Transverse colon (tissue), 4 donors: ENCODE results near the gene CACNA1G. TPM values are rescaled to one million over a fixed set of nuclear protein-coding genes. Genes with fewer than 3 reads are reported as not detected.

Experiments used
- DNase-seq: peaks from one replicate; pipeline ENCODE4 v3.0.0-alpha.2; 2019
- H3K27ac ChIP-seq, 4 donors: fragments of 200-600 bp; sonication (generic); 2 replicates each; pipeline ENCODE4 v1.5.1; 2016 to 2018; ENCODE audit warnings: inconsistent platforms in 4 of 4
- H3K27me3 ChIP-seq: fragments of 200-600 bp; sonication (generic); 2 replicates; pipeline ENCODE4 v1.5.1; 2017; ENCODE audit warnings: inconsistent platforms
- H3K36me3 ChIP-seq, 4 donors: fragments of 200-600 bp; sonication (generic); 2 replicates each; pipeline ENCODE4 v1.5.1; 2017 to 2019; ENCODE audit warnings: inconsistent platforms in 4 of 4
- H3K4me1 ChIP-seq, 4 donors: fragments of 200-600 bp; sonication (generic); 2 replicates each; pipeline ENCODE4 v1.5.1; 2017 to 2020; ENCODE audit warnings: inconsistent platforms in 4 of 4
- H3K4me3 ChIP-seq, 4 donors: fragments of 200-600 bp; sonication (generic); 1 replicate in 1 of 4; 2 replicates in 3 of 4; pipeline versions ENCODE4 v1.5.1 to v1.6.1; 2017 to 2019; ENCODE audit warnings: inconsistent platforms in 4 of 4
- H3K9me3 ChIP-seq, 2 donors: fragments of 200-600 bp; sonication (generic); 2 replicates each; pipeline ENCODE4 v1.5.1; 2017 to 2019; ENCODE audit warnings: inconsistent platforms in 2 of 2
- EP300 ChIP-seq: sonication (generic); formaldehyde crosslinking; IDR thresholded peaks from one replicate; pipeline ENCODE4 v1.6.1; 2017; ENCODE audit warnings: antibody characterized with exemption, low read depth
- POLR2A ChIP-seq: fragments of 450-650 bp; IDR thresholded peaks from one replicate; pipeline ENCODE4 v1.6.1; 2016; ENCODE audit warnings: antibody characterized with exemption, mild to moderate bottlenecking, moderate library complexity
- POLR2AphosphoS5 ChIP-seq, 3 donors: sonication (generic); formaldehyde crosslinking; IDR thresholded peaks; one replicate each; pipeline ENCODE4 v1.6.1; 2016; ENCODE audit warnings: antibody characterized with exemption in 3 of 3
- WGBS, 2 donors: methylation state at CpG; one replicate each; pipeline ENCODE4 v1.1.5; 2018; ENCODE audit warnings: low coverage in 1 of 2; 5-methylcytosine and 5-hydroxymethylcytosine counted together
- in situ Hi-C, 4 donors: fragments of 200-750 bp; cut with MboI; loops; one replicate each; pipeline versions ENCODE4 v1.15.0 to v1.15.1; 2017; ENCODE audit warnings: low sequenced_read_pairs in 3 of 4, low pct_ligation_motif_present in 1 of 4, low pct_unique_long_range_greater_than_20kb in 1 of 4
- intact Hi-C: fragments of 100-400 bp; cut with DNase I; formaldehyde crosslinking; loops from one replicate; pipeline ENCODE4 v1.15.1; 2023; ENCODE audit warnings: low total_unique reads
- total RNA-seq, 4 donors: library from RNA; depleted of rRNA; stranded (reverse); fragments of >200 nt; gene quantifications; one replicate each; pipeline ENCODE4 v1.1.0, GENCODE V29; 2016
- TF ChIP-seq, protein P1 (sequence below), 5 experiments: fragments of 200-600 bp in 3 of 5; fragments of 450-650 bp in 2 of 5; sonication (generic) in 3 of 5; IDR thresholded peaks; 1 replicate in 2 of 5; 2 replicates in 3 of 5; pipeline ENCODE4 v1.5.1; 2016 to 2017; ENCODE audit warnings: antibody characterized with exemption in 5 of 5, inconsistent platforms in 3 of 5, mild to moderate bottlenecking in 2 of 5, moderate library complexity in 1 of 5

Gene CACNA1G
- total RNA-seq, 4 donors from 2014 or later, result 0.14 TPM; not detected in 3

- 95 to 100% methylated on average over 1 to 19 of the region's 19 CpGs for WGBS, 2 donors
- in situ Hi-C loops (loop anchor here (10.0 to 25.0 kb wide), 7 partner anchors 65 to 413 kb away; partner anchors contain the start of gene WFIKKN2 (in 2 of the 4)), intact Hi-C loops (loop anchor here (5.0 to 10.0 kb wide), 3 partner anchors 65 to 293 kb away; no protein-coding TSS in a partner anchor)
- H3K4me3 ChIP-seq, result no peak overlapping the region
- H3K27ac ChIP-seq, result no peak overlapping the region
- H3K4me1 ChIP-seq, result peaks cover 11 to 26% (median 16%) of the 10 kb centered on the region in 4 donors
- H3K36me3 ChIP-seq, result no peaks in the 10 kb centered on the region
- no peak for DNase-seq
- no peaks in the 10 kb centered on the region for H3K9me3 ChIP-seq
- H3K27me3 ChIP-seq, result no peaks in the 10 kb centered on the region
- TF ChIP-seq, protein P1, sequence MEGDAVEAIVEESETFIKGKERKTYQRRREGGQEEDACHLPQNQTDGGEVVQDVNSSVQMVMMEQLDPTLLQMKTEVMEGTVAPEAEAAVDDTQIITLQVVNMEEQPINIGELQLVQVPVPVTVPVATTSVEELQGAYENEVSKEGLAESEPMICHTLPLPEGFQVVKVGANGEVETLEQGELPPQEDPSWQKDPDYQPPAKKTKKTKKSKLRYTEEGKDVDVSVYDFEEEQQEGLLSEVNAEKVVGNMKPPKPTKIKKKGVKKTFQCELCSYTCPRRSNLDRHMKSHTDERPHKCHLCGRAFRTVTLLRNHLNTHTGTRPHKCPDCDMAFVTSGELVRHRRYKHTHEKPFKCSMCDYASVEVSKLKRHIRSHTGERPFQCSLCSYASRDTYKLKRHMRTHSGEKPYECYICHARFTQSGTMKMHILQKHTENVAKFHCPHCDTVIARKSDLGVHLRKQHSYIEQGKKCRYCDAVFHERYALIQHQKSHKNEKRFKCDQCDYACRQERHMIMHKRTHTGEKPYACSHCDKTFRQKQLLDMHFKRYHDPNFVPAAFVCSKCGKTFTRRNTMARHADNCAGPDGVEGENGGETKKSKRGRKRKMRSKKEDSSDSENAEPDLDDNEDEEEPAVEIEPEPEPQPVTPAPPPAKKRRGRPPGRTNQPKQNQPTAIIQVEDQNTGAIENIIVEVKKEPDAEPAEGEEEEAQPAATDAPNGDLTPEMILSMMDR (IDR thresholded peaks at IDR 0.05), result no peak
- no peak for TF ChIP-seq POLR2A
- TF ChIP-seq EP300, result no peak
- no peak for TF ChIP-seq POLR2AphosphoS5 (IDR thresholded peaks at IDR 0.05)
Measured at GRCh38 chr17:50549256-50549941, 11.1 kb upstream of the CACNA1G start.

DNA sequence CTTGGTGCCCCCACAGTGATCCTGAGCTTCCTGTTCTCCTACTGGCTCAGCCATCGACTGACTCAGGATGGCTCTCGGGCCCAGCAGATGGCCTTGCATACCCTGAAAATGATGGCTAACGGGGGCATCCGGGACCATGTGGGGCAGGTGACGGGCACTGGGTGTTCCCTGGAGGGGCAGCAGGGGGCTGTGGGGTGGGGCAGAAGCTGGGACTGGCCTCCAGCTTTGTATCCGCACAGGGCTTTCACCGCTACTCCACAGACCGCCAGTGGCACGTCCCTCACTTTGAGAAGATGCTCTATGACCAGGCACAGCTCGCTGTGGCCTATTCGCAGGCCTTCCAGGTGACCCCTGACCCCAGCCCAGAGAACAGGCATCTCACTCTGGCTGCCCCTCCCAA is 10.5 kb upstream of the CACNA1G start:
- in situ Hi-C loops, result loop anchor here (10.0 to 25.0 kb wide), 8 partner anchors 65 to 412 kb away; partner anchors contain the start of genes WFIKKN2 (in 2 of the 4) and ABCC3 (in 1 of the 4)
- Histone ChIP-seq H3K9me3 (no peaks in the 10 kb centered on the region), H3K36me3 (no peaks in the 10 kb centered on the region), H3K4me1 (peaks cover 11 to 22% (median 16%) of the 10 kb centered on the region in 4 donors), H3K27me3 (no peaks in the 10 kb centered on the region), H3K27ac (no peak overlapping the region), H3K4me3 (no peak overlapping the region)
- intact Hi-C loops, result loop anchor here (5.0 to 10.0 kb wide), 4 partner anchors 65 to 292 kb away; no protein-coding TSS in a partner anchor
- DNase-seq, result no peak
- WGBS, 2 donors, result 95% methylated on average over 10 of the region's 11 CpGs; no CpG with 5 or more reads in 1 of the 2 donors
- no peak for TF ChIP-seq EP300
- no peak for TF ChIP-seq POLR2A
- TF ChIP-seq, protein P1 (IDR thresholded peaks at IDR 0.05), result no peak
- TF ChIP-seq POLR2AphosphoS5 (IDR thresholded peaks at IDR 0.05), result no peak

DNA sequence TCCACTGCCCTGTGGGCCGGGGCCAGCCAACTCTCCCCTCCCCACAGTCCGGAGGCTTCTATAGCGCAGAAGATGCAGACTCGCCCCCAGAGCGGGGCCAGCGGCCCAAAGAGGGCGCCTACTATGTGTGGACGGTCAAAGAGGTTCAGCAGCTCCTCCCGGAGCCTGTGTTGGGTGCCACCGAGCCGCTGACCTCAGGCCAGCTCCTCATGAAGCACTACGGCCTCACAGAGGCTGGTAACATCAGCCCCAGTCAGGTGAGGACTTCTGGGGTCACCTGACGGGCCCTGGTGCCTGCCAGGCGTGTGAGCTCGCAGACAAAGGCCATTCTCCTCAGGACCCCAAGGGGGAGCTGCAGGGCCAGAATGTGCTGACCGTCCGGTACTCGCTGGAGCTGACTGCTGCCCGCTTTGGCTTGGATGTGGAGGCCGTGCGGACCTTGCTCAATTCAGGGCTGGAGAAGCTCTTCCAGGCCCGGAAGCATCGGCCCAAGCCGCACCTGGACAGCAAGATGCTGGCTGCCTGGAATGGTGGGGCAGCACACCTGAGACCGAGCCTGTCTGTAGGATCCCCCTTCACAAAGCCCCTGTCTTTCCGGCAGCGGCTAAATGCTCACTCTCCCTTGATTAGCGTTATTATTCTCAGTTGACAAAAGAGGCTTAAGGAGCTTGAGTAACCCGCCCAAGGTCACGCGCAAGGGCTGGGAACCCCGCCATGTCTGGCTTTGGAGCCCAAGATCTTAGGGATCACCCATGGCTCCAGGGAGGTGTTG is 9.7 kb upstream of the CACNA1G start:
- no peak for TF ChIP-seq POLR2AphosphoS5 (IDR thresholded peaks at IDR 0.05)
- no peak for TF ChIP-seq EP300
- no peak for TF ChIP-seq POLR2A
- TF ChIP-seq, protein P1 (IDR thresholded peaks at IDR 0.05), result peak; percentile 73 to 81 (median 79)
- Histone ChIP-seq H3K4me1 (peaks cover 11 to 15% (median 14%) of the 10 kb centered on the region in 4 donors), H3K36me3 (peaks cover 0 to 3% (median 0%) of the 10 kb centered on the region in 4 donors), H3K9me3 (no peaks in the 10 kb centered on the region), H3K27me3 (no peaks in the 10 kb centered on the region), H3K4me3 (no peak overlapping the region), H3K27ac (no peak overlapping the region)
- in situ Hi-C loops, result loop anchor here in 1 of 4 donors (10.0 kb wide), 1 partner anchor 84 kb away; the partner anchor contains the start of gene ABCC3
- WGBS, 2 donors, result 53% methylated on average over 24 of the region's 32 CpGs; no CpG with 5 or more reads in 1 of the 2 donors
- DNase-seq, result peak; percentile 77
- intact Hi-C loops, result loop anchor here (5.0 kb wide), 1 partner anchor 146 kb away; no protein-coding TSS in a partner anchor

DNA sequence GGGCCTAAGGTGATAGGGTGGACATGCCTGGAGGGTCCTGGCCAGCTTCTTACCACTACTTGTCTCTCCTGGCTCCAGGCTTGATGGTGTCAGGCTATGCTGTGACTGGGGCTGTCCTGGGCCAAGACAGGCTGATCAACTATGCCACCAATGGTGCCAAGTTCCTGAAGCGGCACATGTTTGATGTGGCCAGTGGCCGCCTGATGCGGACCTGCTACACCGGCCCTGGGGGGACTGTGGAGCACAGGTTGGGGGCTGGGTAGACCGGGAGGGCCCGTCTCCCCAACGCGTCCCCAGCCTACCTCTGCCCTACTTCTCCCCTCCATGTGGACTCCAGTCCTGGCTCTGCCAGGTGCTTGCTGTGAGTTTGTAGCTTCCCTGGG is 9.1 kb upstream of the CACNA1G start:
- H3K4me3 ChIP-seq, result no peak overlapping the region
- H3K4me1 ChIP-seq, result peaks cover 11 to 15% (median 14%) of the 10 kb centered on the region in 4 donors
- H3K9me3 ChIP-seq, result no peaks in the 10 kb centered on the region
- H3K27me3 ChIP-seq, result no peaks in the 10 kb centered on the region
- WGBS, 2 donors, result 100% methylated on average over 7 of the region's 8 CpGs; no CpG with 5 or more reads in 1 of the 2 donors
- TF ChIP-seq POLR2AphosphoS5 (IDR thresholded peaks at IDR 0.05) (no peak), EP300 (no peak), POLR2A (no peak)
- TF ChIP-seq, protein P1 (IDR thresholded peaks at IDR 0.05), result no peak
- in situ Hi-C loops, result loop anchor here in 1 of 4 donors (10.0 kb wide), 1 partner anchor 83 kb away; the partner anchor contains the start of gene ABCC3
- H3K36me3 ChIP-seq, result peaks cover 0 to 6% (median 0%) of the 10 kb centered on the region in 4 donors
- intact Hi-C loops, result loop anchor here (5.0 kb wide), 1 partner anchor 146 kb away; no protein-coding TSS in a partner anchor
- no peak overlapping the region for H3K27ac ChIP-seq
- no peak for DNase-seq
